DND-41 (cell line): ENCODE measurements around the gene ALG3.

Source experiments
- ATAC-seq: fragments of 200-7000 bp; cut with Tn5 transposase; 3 replicates; pipeline ENCODE4 v1.9.1; 2021; ENCODE audit warnings: low read depth; ENCODE audit not compliant: insufficient read depth
- DNase-seq: peaks from one replicate; pipeline ENCODE4 v3.0.0-alpha.2; 2020
- H2AFZ ChIP-seq: 2 replicates; pipeline ENCODE4 v1.6.0; 2012; ENCODE audit warnings: low read depth, low read length
- H3K27ac ChIP-seq: 2 replicates; pipeline ENCODE4 v1.5.1; 2012; ENCODE audit warnings: low read length, inconsistent platforms
- H3K27me3 ChIP-seq: fragments of 200-600 bp; sonication (generic); 2 replicates; pipeline ENCODE4 v1.6.0; 2012; ENCODE audit warnings: low read length, mild to moderate bottlenecking, inconsistent platforms; ENCODE audit not compliant: insufficient read depth, poor library complexity
- H3K36me3 ChIP-seq: 2 replicates; pipeline ENCODE4 v1.5.1; 2012; ENCODE audit warnings: low read length, inconsistent platforms; ENCODE audit not compliant: insufficient read depth
- H3K4me1 ChIP-seq: 2 replicates; pipeline ENCODE4 v1.5.1; 2012; ENCODE audit warnings: mild to moderate bottlenecking, low read length; ENCODE audit not compliant: insufficient read depth
- H3K4me2 ChIP-seq: 2 replicates; pipeline ENCODE4 v1.6.0; 2012; ENCODE audit warnings: mild to moderate bottlenecking, moderate library complexity, low read length, inconsistent platforms; ENCODE audit not compliant: insufficient read depth
- H3K4me3 ChIP-seq, 2 experiments: fragments of 200-600 bp in 1 of 2; shearing (Covaris generic) in 1 of 2; 2 replicates each; pipeline ENCODE4 v1.5.1; 2012 to 2016; ENCODE audit warnings: inconsistent platforms in 2 of 2, low read length in 2 of 2, mild to moderate bottlenecking in 2 of 2, low read depth in 1 of 2, moderate library complexity in 1 of 2
- H3K79me2 ChIP-seq: 2 replicates; pipeline ENCODE4 v1.6.0; 2012; ENCODE audit warnings: low read length, inconsistent platforms; ENCODE audit not compliant: insufficient read depth
- H3K9ac ChIP-seq: 2 replicates; pipeline ENCODE4 v1.6.0; 2012; ENCODE audit warnings: low read depth, mild to moderate bottlenecking, inconsistent platforms, low read length, moderate library complexity
- H3K9me3 ChIP-seq: 2 replicates; pipeline ENCODE4 v1.5.1; 2012; ENCODE audit warnings: low read length, moderate library complexity, mild to moderate bottlenecking, inconsistent platforms; ENCODE audit not compliant: insufficient read depth, severe bottlenecking
- H4K20me1 ChIP-seq: 2 replicates; pipeline ENCODE4 v1.6.0; 2012; ENCODE audit warnings: low read length; ENCODE audit not compliant: insufficient read depth
- EZH2 ChIP-seq: IDR thresholded peaks from 3 replicates; pipeline ENCODE4 v1.6.1; 2012; ENCODE audit warnings: borderline replicate concordance, low read depth, mild to moderate bottlenecking, moderate library complexity, low read length, inconsistent platforms; ENCODE audit not compliant: severe bottlenecking
- TF ChIP-seq, protein P1 (sequence below): IDR thresholded peaks from 2 replicates; pipeline ENCODE4 v1.5.1; 2012; ENCODE audit warnings: borderline replicate concordance, low read length, moderate library complexity, mild to moderate bottlenecking; ENCODE audit not compliant: poor library complexity, severe bottlenecking; ENCODE audit errors: extremely low read depth

The ALG3 gene

DNA sequence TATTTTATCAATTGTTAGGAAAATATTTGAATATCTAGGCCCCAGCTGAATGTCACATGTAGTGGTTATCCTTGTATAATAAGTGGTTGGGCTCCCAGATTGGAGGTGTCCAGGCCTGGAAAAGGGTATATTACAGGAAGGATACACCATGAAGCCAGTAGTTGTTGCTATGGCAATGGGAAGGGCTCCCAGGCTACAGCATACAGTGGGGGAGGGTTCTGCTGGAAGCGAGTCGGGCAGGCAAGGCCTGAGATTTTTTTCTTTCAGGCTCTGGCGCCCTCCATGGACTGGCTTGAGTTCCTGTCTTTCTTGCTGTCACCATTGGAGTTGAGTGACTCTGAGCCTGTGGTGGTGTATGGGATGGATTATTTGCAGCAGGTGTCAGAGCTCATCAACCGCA is 35.9 kb upstream of the ALG3 start:
- Histone ChIP-seq H2AFZ (no peak overlapping the region), H3K27ac (no peak overlapping the region), H3K79me2 (no peaks in the 10 kb centered on the region), H3K9me3 (no peaks in the 10 kb centered on the region), H3K4me3 (no peak overlapping the region), H3K36me3 (no peaks in the 10 kb centered on the region), H4K20me1 (no peaks in the 10 kb centered on the region), H3K4me1 (no peaks in the 10 kb centered on the region), H3K9ac (no peak overlapping the region), H3K27me3 (no peaks in the 10 kb centered on the region), H3K4me2 (no peak overlapping the region)
- TF ChIP-seq, protein P1, sequence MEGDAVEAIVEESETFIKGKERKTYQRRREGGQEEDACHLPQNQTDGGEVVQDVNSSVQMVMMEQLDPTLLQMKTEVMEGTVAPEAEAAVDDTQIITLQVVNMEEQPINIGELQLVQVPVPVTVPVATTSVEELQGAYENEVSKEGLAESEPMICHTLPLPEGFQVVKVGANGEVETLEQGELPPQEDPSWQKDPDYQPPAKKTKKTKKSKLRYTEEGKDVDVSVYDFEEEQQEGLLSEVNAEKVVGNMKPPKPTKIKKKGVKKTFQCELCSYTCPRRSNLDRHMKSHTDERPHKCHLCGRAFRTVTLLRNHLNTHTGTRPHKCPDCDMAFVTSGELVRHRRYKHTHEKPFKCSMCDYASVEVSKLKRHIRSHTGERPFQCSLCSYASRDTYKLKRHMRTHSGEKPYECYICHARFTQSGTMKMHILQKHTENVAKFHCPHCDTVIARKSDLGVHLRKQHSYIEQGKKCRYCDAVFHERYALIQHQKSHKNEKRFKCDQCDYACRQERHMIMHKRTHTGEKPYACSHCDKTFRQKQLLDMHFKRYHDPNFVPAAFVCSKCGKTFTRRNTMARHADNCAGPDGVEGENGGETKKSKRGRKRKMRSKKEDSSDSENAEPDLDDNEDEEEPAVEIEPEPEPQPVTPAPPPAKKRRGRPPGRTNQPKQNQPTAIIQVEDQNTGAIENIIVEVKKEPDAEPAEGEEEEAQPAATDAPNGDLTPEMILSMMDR, result peak; percentile 48
- TF ChIP-seq EZH2, result no peak
- peak; percentile 38 for DNase-seq
- peak; percentile 44; the same call in 1 of the 3 replicates for ATAC-seq

DNA sequence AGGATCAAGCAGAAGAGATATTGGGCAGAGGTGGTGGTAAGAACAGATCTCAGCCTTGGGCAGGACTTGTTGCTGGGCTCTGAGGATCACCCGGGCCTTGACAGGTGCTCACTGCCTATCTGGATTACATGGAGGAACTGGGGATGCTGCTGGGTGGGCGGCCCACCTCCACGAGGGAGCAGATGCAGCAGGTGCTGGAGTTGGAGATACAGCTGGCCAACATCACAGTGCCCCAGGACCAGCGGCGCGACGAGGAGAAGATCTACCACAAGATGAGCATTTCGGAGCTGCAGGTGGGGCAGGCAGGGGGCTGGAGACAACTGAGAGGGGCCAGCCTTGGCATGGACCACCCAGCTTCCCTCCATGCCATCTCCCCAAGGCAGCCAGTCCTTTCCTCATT is 34.9 kb upstream of the ALG3 start:
- DNase-seq, result no peak
- H3K27me3 ChIP-seq, result no peaks in the 10 kb centered on the region
- no peak overlapping the region for H3K4me2 ChIP-seq
- no peak for ATAC-seq
- no peak overlapping the region for H3K4me3 ChIP-seq
- no peaks in the 10 kb centered on the region for H3K9me3 ChIP-seq
- no peak overlapping the region for H3K27ac ChIP-seq
- TF ChIP-seq EZH2, result no peak
- TF ChIP-seq, protein P1, result no peak
- H3K79me2 ChIP-seq, result no peaks in the 10 kb centered on the region
- no peak overlapping the region for H2AFZ ChIP-seq
- H3K4me1 ChIP-seq, result no peaks in the 10 kb centered on the region
- no peaks in the 10 kb centered on the region for H3K36me3 ChIP-seq
- no peaks in the 10 kb centered on the region for H4K20me1 ChIP-seq
- H3K9ac ChIP-seq, result no peak overlapping the region

- H3K4me2 ChIP-seq, result no peak overlapping the region
- no peak for ATAC-seq
- H3K4me1 ChIP-seq, result no peaks in the 10 kb centered on the region
- H3K36me3 ChIP-seq, result no peaks in the 10 kb centered on the region
- no peak overlapping the region for H3K4me3 ChIP-seq
- no peak for DNase-seq
- H3K27me3 ChIP-seq, result no peaks in the 10 kb centered on the region
- H3K9me3 ChIP-seq, result no peaks in the 10 kb centered on the region
- H4K20me1 ChIP-seq, result no peaks in the 10 kb centered on the region
- H3K79me2 ChIP-seq, result no peaks in the 10 kb centered on the region
- H2AFZ ChIP-seq, result no peak overlapping the region
- H3K27ac ChIP-seq, result no peak overlapping the region
- no peak overlapping the region for H3K9ac ChIP-seq
- TF ChIP-seq EZH2, result no peak
- TF ChIP-seq, protein P1, result no peak
These were observed 34.2 kb upstream of the ALG3 start for GRCh38 chr3:184282941-184283340.

- Histone ChIP-seq H3K4me3 (no peak overlapping the region), H3K9ac (no peak overlapping the region), H3K27ac (no peak overlapping the region), H4K20me1 (no peaks in the 10 kb centered on the region), H2AFZ (no peak overlapping the region), H3K9me3 (no peaks in the 10 kb centered on the region), H3K27me3 (no peaks in the 10 kb centered on the region), H3K79me2 (no peaks in the 10 kb centered on the region), H3K36me3 (no peaks in the 10 kb centered on the region), H3K4me1 (no peaks in the 10 kb centered on the region), H3K4me2 (no peak overlapping the region)
- ATAC-seq, result no peak
- TF ChIP-seq EZH2, result no peak
- TF ChIP-seq, protein P1, result no peak
- DNase-seq, result no peak
These were observed 28.6 kb upstream of the ALG3 start for GRCh38 chr3:184277366-184277765.
